ENCODE results near the gene FAHD1.

The FAHD1 gene

GRCh38 chr16:1779741-1780676, 47.0 kb upstream of the FAHD1 start:
- Histone ChIP-seq H3K9me3 (ENCODE audit: control insufficient read depth, low read length) (no peaks in the 10 kb centered on the region), H3K27ac (no peak overlapping the region), H3K4me2 (ENCODE audit: low read length) (no peak overlapping the region), H3K36me3 (ENCODE audit: control insufficient read depth, insufficient read depth, low read length) (no peaks in the 10 kb centered on the region), H3K4me3 (ENCODE audit: low read depth, low read length) (no peak overlapping the region), H3K27me3 (ENCODE audit: control insufficient read depth, insufficient read depth, low read length) (no peaks in the 10 kb centered on the region), H3K79me2 (peaks cover 13% of the 10 kb centered on the region), H2AFZ (no peak overlapping the region), H3K9ac (no peak overlapping the region), H3K4me1 (peaks cover 4% of the 10 kb centered on the region)
- no peak for TF ChIP-seq CTCF (IDR thresholded peaks at IDR 0.05)

GRCh38 chr16:1780677-1781072, 46.3 kb upstream of the FAHD1 start:
- no peak for TF ChIP-seq CTCF (IDR thresholded peaks at IDR 0.05)
- peaks cover 20% of the 10 kb centered on the region for H3K79me2 ChIP-seq
- H3K4me3 ChIP-seq (ENCODE audit: low read depth, low read length): no peak overlapping the region
- H2AFZ ChIP-seq: no peak overlapping the region
- H3K36me3 ChIP-seq (ENCODE audit: control insufficient read depth, insufficient read depth, low read length): no peaks in the 10 kb centered on the region
- H3K4me2 ChIP-seq (ENCODE audit: low read length): no peak overlapping the region
- H3K27me3 ChIP-seq (ENCODE audit: control insufficient read depth, insufficient read depth, low read length): no peaks in the 10 kb centered on the region
- no peak overlapping the region for H3K27ac ChIP-seq
- no peak overlapping the region for H3K9ac ChIP-seq
- H3K4me1 ChIP-seq: peaks cover 4% of the 10 kb centered on the region
- H3K9me3 ChIP-seq (ENCODE audit: control insufficient read depth, low read length): no peaks in the 10 kb centered on the region

GRCh38 chr16:1781254-1781653, 45.8 kb upstream of the FAHD1 start:
- Histone ChIP-seq H3K27me3 (ENCODE audit: control insufficient read depth, insufficient read depth, low read length) (no peaks in the 10 kb centered on the region), H3K4me3 (ENCODE audit: low read depth, low read length) (peak overlapping the region; percentile 82), H3K4me2 (ENCODE audit: low read length) (peak overlapping the region; percentile 67), H2AFZ (no peak overlapping the region), H3K4me1 (peaks cover 4% of the 10 kb centered on the region), H3K36me3 (ENCODE audit: control insufficient read depth, insufficient read depth, low read length) (no peaks in the 10 kb centered on the region), H3K79me2 (peaks cover 26% of the 10 kb centered on the region), H3K9me3 (ENCODE audit: control insufficient read depth, low read length) (no peaks in the 10 kb centered on the region), H3K27ac (no peak overlapping the region), H3K9ac (no peak overlapping the region)
- TF ChIP-seq CTCF (IDR thresholded peaks at IDR 0.05): no peak

- peak overlapping the region; percentile 47 for H3K27ac ChIP-seq
- H3K9me3 ChIP-seq (ENCODE audit: control insufficient read depth, low read length): no peaks in the 10 kb centered on the region
- H3K36me3 ChIP-seq (ENCODE audit: control insufficient read depth, insufficient read depth, low read length): no peaks in the 10 kb centered on the region
- no peaks in the 10 kb centered on the region for H3K27me3 ChIP-seq (ENCODE audit: control insufficient read depth, insufficient read depth, low read length)
- H2AFZ ChIP-seq: peak overlapping the region; percentile 66
- peak overlapping the region; percentile 67 for H3K4me2 ChIP-seq (ENCODE audit: low read length)
- H3K4me3 ChIP-seq (ENCODE audit: low read depth, low read length): peak overlapping the region; percentile 82
- peaks cover 30% of the 10 kb centered on the region for H3K79me2 ChIP-seq
- peaks cover 4% of the 10 kb centered on the region for H3K4me1 ChIP-seq
- no peak for TF ChIP-seq CTCF (IDR thresholded peaks at IDR 0.05)
- H3K9ac ChIP-seq: no peak overlapping the region
Measured at GRCh38 chr16:1781758-1782407, 45.1 kb upstream of the FAHD1 start.

All from parathyroid adenoma (tissue), 2 donors.